Stimulated activated CD4-positive, alpha-beta T cell treated with anti-CD3 and anti-CD28 coated beads, Interleukin-4, amount 100 ng/mL, for 48 hours (primary cell): Measurements from ENCODE around the gene B3GAT3.
A peak's percentile ranks its signal among the peaks of the same experiment; 100 is the strongest.
"Not testable (repeated sequence)": the region's sequence is repeated elsewhere in the genome, so short reads cannot be mapped to it uniquely, and the experiment has no call there.

Experiments
- DNase-seq, 2 donors: peaks; one replicate each; pipeline ENCODE4 v3.0.0-alpha.2; 2020; ENCODE audit warnings: low read depth in 2 of 2

B3GAT3 gene

GRCh38 chr11:62604460-62605120 lies 17.2 kb downstream of the B3GAT3 start:
- no peak for DNase-seq

GRCh38 chr11:62603776-62604299 lies 17.9 kb downstream of the B3GAT3 start:
- DNase-seq = no peak

DNA sequence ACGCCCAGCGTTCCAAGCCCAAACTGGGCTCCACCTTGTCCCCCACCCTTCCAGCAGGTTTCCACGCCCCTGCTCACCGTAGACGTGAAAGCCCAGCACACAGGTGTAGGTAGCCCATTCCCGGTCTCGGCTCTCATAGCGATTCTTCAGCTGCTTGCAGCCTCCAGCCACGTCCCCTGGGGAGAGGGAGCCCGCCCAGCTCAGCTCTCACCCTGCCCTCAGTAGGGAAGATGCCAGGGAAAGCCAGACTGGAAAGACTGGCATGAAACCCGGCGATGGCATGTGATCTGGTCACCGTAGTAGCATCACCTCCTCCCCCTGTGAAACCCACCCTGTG lies 18.7 kb downstream of the B3GAT3 start:
- no peak for DNase-seq

GRCh38 chr11:62602141-62603071 lies 19.4 kb downstream of the B3GAT3 start:
- no peak for DNase-seq

DNA sequence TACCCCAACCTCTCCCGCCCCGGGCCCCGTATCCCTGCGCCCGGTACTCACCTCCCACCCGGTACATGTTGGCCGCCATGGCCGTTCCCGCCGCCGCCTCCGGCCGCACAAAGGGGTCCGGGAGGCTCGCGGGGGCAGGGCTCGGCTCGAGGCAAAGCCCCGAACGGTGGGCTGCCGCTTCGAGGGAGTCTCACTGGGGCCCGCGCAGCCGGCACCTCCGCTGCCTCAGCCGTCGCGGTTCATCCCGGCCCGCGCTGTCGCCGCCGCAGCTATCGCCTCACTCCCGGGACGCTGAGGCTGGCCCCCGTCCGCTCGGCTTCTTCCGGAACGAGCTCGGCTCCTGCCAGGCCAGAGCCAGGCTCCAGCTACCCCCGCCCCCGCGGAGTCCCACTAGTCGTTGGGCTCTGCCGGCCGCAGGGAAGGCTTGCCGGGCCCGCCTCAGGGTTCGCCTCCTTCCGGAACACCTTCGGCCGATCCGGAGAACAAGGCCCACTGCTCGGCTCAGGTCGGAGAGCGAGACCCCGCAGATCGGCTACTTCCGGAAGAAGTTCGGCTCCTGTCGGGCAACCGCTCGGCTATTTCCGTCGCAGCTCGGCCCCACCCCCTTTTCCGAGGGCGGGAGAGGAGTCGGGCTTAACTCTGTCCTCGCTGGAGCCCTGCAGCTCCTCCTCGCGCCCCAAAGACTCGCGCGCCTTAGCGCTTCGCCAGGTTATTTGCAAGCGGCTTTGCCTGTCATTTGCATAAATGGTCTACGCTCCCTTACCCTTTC lies 20.2 kb downstream of the B3GAT3 start, which contains the start of gene MTA2:
Gene MTA2, minus strand, starts transcription at position 494 of the 769 bp plus-strand sequence. Its CDS starts 415 bp downstream, at position 79.
- peak; percentile 99 for DNase-seq

DNA sequence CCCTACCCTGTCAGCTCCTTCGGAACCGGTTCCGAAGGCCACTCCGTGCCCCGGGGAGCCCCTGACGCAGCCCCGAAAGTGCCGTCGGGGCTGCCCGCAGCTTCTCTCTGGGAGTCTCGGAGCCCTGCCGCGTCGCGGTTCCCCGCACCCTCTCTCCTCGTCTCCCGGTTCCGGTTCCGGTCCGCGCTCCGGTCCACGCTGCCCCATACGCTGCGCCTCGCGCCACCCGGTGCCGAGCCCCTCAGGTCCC lies 20.7 kb downstream of the B3GAT3 start:
- DNase-seq = no peak

DNA sequence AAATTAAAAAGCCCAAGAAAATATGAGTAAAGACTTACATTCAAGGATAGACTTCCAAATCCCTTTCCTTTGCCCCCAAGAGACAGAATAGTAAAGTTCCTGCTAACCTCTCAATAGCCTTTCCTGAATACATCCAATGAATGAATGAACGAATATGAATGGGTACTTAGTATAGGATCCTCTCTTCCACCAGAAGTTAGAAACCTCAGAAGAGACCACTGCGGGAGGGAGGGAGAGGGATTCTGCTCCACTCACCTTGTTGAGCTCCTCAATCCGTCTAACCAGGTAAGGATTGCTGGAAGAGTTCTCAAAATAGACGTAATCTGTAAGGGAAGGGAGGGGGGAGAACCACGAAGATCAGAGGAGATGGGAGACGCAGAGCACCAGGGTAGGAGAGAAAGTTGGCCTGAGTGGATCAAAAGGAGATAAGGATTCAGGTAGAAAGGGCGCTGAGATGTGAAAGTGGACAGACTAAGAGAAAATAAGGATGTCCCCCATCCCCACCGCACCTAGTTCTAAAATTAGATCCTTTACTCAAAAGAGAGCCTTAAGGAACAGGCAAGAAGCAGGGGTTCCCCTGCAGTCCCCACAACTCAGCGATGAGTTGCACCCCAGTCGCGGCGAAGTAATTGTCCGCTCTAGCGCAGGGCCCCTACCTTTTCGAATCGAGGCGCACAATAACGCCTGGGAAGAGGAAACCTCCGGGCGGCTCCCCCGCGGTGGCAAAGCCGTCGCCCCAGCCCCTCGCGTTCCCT lies 21.2 kb downstream of the B3GAT3 start:
- DNase-seq = no peak

GRCh38 chr11:62599901-62600300 lies 21.9 kb downstream of the B3GAT3 start:
- DNase-seq = no peak

- peak; percentile 93 to 95 for DNase-seq
Observed at GRCh38 chr11:62599069-62599696, 22.6 kb downstream of the B3GAT3 start.

DNA sequence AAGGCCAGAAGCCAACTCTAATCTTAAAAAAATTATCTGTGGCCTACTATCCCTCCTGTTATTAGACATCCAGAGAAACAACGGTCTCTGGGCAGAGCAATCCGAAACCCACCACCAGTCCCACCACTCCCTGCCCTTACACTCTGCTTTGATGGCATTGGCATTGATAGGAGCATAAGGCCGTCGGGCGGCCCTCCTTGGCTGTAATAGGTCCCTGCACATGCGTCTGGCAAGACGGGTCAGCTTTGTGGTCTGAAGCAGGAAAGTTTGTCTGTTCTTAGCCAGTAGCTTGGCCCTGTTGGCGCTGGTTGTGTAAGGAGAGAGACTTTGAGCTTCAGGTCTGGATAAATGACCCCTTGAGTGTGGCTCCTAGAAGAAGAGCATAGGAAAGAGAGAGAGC lies 26.7 kb downstream of the B3GAT3 start:
- DNase-seq = no peak

DNA sequence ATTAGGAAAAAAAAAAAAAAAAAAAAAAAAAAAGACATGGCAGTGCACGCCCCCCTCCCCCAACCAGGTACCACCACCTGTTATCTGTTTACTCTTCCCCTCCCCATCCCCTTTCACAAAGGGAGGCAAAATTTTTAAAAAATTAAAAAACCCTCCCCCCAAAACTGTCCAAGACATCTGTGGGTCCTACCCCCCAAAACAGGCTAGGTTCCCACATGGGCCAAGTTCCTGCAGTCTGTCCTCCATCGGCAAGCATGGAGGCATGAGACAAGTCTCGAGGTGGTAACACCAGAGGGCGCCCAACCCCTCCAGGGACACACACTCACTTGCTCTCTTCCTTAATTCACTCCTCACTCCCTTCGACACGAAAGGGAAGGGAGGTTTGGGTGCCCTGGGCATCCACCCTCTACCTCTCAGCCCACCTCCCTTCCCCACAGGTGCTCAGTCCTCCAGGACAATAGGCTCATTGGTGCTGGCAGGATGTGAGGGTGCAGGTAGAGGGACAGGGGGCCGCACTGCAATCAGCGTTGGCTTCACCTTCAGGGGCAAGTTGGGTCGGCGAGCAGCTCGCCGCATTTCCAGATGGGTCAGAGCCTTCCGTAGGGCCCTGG lies 28.2 kb downstream of the B3GAT3 start:
- peak; percentile 68 to 74 for DNase-seq

- DNase-seq = no peak
Observed at GRCh38 chr11:62592989-62593421, 28.8 kb downstream of the B3GAT3 start.

DNA sequence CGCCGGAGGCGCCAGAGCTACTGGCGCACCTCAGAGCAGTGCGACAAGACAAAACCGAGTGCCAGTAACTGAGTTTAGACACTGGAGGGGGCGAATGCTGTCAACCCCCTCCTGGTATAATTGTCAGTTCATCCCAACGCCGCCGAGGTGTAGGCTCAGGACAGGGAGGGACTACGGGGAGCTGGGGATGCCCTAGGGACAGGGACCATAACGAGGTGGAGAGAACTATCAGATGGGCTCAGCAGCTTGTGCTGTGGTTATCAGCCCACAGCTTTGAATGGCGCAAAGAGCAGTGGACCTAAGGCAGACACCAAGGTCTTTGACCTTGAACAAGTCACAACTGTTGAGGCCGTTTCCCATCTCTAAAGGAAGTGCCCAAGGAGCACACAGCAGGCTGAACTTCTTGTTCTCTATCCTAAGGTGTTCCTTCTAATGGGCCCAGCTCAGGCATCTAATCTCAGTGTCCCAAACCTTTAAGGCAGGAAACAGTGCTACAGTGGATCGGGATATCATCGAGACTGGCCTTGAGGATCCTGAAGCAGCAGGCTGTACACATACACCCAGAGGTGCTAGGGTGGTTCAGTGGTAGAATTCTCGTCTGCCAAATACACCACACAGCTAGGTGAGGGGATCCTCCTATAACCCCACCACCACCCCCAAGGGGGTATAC lies 29.5 kb downstream of the B3GAT3 start:
- no peak for DNase-seq

DNA sequence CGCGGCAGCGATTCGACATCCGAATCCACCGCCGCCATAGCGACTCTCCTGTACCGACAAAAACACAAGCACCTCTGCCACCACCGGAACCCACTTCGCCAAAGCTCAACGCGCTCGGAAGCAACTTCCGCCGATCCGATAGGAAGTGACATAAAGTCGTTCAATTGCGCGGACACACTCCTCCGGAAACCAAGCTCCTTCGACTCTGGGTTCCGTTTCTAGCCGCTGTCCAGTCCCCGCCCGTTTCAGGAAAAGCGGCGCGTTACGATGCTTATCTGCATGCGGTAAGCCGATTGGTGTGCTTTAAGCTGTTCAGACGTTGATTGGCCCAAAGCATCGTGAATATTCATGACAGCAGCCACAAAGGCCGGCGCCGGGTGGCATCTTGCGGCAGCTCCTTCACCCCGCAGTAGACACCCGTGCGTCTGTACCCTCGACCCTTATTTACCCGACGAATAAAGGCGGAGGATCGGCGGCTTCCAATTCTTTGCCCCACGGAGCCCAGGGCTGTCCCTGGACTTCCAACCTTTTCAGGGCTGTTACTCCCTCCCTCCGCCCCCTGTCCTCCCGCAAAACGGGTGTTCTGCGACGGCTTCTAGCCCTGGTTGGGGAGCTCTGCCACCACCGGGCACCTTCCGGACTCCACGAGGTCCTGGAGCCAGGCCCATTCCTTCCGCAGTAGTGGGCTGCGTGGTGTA lies 30.2 kb downstream of the B3GAT3 start, which contains the start of gene TUT1:
Gene TUT1, minus strand, starts transcription at position 76 of the 698 bp plus-strand sequence. Its CDS starts 38 bp downstream, at position 38.
- DNase-seq = peak; percentile 89 to 92

DNA sequence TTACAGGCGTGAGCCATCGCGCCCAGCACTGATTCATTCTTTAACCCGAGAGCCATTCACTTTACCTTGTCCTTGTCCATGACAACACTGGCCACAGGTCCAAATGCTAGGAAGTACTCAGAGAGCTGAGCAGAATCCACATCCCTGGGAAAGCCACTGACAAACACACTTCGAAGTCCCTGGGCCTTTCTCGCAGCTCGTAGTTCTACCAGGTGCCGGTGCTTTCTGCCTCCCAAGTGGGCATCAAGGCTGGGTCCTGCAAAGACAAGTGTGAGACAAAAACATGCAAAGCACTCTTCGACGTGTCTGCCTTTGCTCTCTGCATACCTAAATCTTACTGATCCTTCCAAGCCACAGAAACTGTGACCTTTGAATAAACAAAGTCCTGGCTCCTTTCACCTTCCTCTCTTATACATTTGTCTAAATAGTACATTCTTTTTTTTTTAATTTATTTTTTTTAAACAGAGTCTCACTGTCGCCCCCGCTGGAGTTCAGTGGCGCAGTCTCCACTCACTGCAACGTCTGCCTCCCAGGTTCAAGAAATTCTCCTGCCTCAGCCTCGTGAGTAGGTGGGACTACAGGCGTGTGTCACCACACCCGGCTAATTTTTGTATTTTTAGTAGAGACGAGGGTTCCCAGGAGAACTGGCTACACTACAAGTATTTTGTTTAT lies 32.7 kb downstream of the B3GAT3 start:
- DNase-seq = no peak

- DNase-seq = not testable (repeated sequence)
Observed at GRCh38 chr11:62585356-62585755, 36.4 kb downstream of the B3GAT3 start.

DNA sequence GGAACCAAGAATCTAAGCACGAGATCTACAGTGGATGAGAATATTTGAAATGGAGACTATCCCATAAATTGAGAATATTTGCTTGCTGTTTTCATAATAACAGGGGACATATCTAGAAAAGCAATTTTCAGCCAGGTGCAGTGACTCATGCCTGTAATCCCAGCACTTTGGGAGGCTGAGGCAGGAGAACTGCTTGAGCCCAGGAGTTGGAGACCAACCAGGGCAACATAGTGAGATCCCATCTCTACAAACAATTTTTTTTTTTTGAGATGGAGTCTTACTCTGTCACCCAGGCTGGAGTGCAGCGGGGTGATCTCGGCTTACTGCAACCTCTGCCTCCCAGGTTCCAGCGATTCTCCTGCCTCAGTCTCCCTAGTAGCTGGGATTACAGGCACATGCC lies 40.1 kb downstream of the B3GAT3 start:
- not testable (repeated sequence) for DNase-seq

DNA sequence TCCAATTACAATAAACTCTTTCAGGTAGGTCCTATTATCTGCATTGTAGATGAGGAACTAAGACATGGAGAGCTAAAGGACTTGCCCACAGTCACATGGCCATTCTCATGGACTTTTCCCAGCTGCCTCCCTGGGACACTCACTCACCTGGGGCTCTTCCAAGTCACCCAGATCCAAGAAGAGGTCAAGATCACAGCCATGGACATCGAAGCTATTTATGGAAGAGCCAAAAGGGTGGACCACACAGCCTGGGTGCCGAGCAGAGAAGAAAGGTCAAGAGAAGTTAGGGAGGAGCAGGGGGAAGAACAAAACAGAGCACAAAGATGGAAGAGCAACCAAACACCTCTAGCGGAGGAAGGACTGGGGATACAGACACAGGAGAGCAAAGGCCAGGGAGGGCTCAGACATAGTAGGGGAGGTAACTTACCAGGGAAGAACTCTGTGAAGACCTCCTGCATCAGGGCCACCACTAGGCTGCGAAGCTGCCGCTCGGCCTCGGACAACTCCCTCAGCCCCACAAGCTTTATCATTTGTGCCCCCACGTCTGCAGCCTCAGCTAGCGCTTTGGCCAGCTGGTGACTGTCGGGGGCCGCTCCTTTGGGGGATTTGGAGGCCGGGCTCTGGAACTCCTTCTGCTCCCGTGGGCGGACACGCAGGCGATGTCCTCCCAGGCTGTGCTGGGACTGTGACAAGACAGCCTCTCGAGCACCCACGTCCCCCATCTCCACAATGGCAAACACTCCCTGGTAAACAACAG lies 40.6 kb downstream of the B3GAT3 start:
- DNase-seq = no peak
